H9 (cell line): ENCODE measurements around the gene TNNT2. TPM values are rescaled to one million over a fixed set of nuclear protein-coding genes. Genes with fewer than 3 reads are reported as not detected.

Source experiments
- DNase-seq: peaks from one replicate; pipeline ENCODE4 v3.0.0-alpha.2; 2017
- H2AFZ ChIP-seq: one replicate; pipeline ENCODE4 v1.6.1; 2013; ENCODE audit warnings: mild to moderate bottlenecking, low read length, control low read depth, moderate library complexity
- H2AK5ac ChIP-seq: 2 replicates; pipeline ENCODE4 v1.6.1; 2013; ENCODE audit warnings: low read length, control low read depth, mixed read lengths; ENCODE audit not compliant: insufficient read length
- H2BK120ac ChIP-seq: one replicate; pipeline ENCODE4 v1.6.1; 2013; ENCODE audit warnings: low read depth, mild to moderate bottlenecking, low read length, control low read depth, inconsistent platforms; ENCODE audit not compliant: poor library complexity, severe bottlenecking
- H2BK12ac ChIP-seq: 2 replicates; pipeline ENCODE4 v1.6.1; 2013; ENCODE audit warnings: low read length, control low read depth, mixed read lengths, low read depth; ENCODE audit not compliant: insufficient read length
- H2BK15ac ChIP-seq: 2 replicates; pipeline ENCODE4 v1.6.1; 2013; ENCODE audit warnings: low read depth, low read length, control low read depth
- H2BK20ac ChIP-seq: one replicate; pipeline ENCODE4 v1.6.1; 2013; ENCODE audit warnings: low read depth, mild to moderate bottlenecking, low read length, control low read depth, inconsistent platforms; ENCODE audit not compliant: poor library complexity, severe bottlenecking
- H2BK5ac ChIP-seq: 2 replicates; pipeline ENCODE4 v1.6.1; 2013; ENCODE audit warnings: low read length, control low read depth, mixed read lengths; ENCODE audit not compliant: insufficient read length
- H3K14ac ChIP-seq: 2 replicates; pipeline ENCODE4 v1.6.1; 2013; ENCODE audit warnings: low read length, control low read depth; ENCODE audit not compliant: insufficient read depth
- H3K18ac ChIP-seq: 2 replicates; pipeline ENCODE4 v1.6.1; 2013; ENCODE audit warnings: low read depth, mild to moderate bottlenecking, mixed read lengths, low read length, control low read depth; ENCODE audit not compliant: insufficient read length
- H3K23ac ChIP-seq: 2 replicates; pipeline ENCODE4 v1.6.1; 2013; ENCODE audit warnings: low read length, control low read depth, mixed read lengths, low read depth; ENCODE audit not compliant: insufficient read length
- H3K23me2 ChIP-seq: 2 replicates; pipeline ENCODE4 v1.6.1; 2013; ENCODE audit warnings: low read depth, mild to moderate bottlenecking, mixed read lengths, low read length, control low read depth; ENCODE audit not compliant: insufficient read length, poor library complexity, severe bottlenecking
- H3K27ac ChIP-seq: 2 replicates; pipeline ENCODE4 v1.5.1; 2013; ENCODE audit warnings: low read length, control low read depth, mixed read lengths, low read depth; ENCODE audit not compliant: insufficient read length
- H3K27me3 ChIP-seq: 2 replicates; pipeline ENCODE4 v1.6.1; 2013; ENCODE audit warnings: low read length, control low read depth, inconsistent platforms; ENCODE audit not compliant: insufficient read depth
- H3K4ac ChIP-seq: 2 replicates; pipeline ENCODE4 v1.6.1; 2013; ENCODE audit warnings: low read depth, mild to moderate bottlenecking, control low read depth, inconsistent platforms, low read length, moderate library complexity
- H3K4me1 ChIP-seq: 2 replicates; pipeline ENCODE4 v1.6.1; 2013; ENCODE audit warnings: low read length, control low read depth, inconsistent platforms; ENCODE audit not compliant: insufficient read depth
- H3K4me2 ChIP-seq: 2 replicates; pipeline ENCODE4 v1.6.1; 2013; ENCODE audit warnings: low read length, control low read depth, mixed read lengths; ENCODE audit not compliant: insufficient read length, insufficient read depth
- H3K56ac ChIP-seq: 2 replicates; pipeline ENCODE4 v1.6.1; 2013; ENCODE audit warnings: low read depth, mild to moderate bottlenecking, mixed read lengths, low read length, control low read depth; ENCODE audit not compliant: insufficient read length
- H3K79me1 ChIP-seq: 2 replicates; pipeline ENCODE4 v1.6.1; 2013; ENCODE audit warnings: low read depth, mild to moderate bottlenecking, moderate library complexity, low read length, control low read depth, inconsistent platforms; ENCODE audit not compliant: insufficient read depth, poor library complexity, severe bottlenecking
- H3K79me2 ChIP-seq: 2 replicates; pipeline ENCODE4 v1.6.1; 2013; ENCODE audit warnings: low read length, control low read depth, inconsistent platforms; ENCODE audit not compliant: insufficient read depth
- H3K9ac ChIP-seq: 2 replicates; pipeline ENCODE4 v1.6.1; 2013; ENCODE audit warnings: low read length, control low read depth, mixed read lengths; ENCODE audit not compliant: insufficient read length; ENCODE audit errors: extremely low read depth
- H3K9me3 ChIP-seq: one replicate; pipeline ENCODE4 v1.6.1; 2013; ENCODE audit warnings: low read depth, low read length, inconsistent platforms; ENCODE audit not compliant: control insufficient read depth
- H3T11ph ChIP-seq: one replicate; pipeline ENCODE4 v1.6.1; 2013; ENCODE audit warnings: mild to moderate bottlenecking, low read length, control low read depth, inconsistent platforms
- H4K20me1 ChIP-seq: one replicate; pipeline ENCODE4 v1.6.1; 2013; ENCODE audit not compliant: control insufficient read depth, insufficient read length, insufficient read depth
- H4K5ac ChIP-seq: 2 replicates; pipeline ENCODE4 v1.6.1; 2013; ENCODE audit warnings: low read depth, mild to moderate bottlenecking, mixed read lengths, low read length, control low read depth; ENCODE audit not compliant: insufficient read length
- H4K8ac ChIP-seq: replicated peaks from 2 replicates; pipeline ENCODE4 v1.6.1; 2013; ENCODE audit warnings: low read length, control low read depth, mixed read lengths, low read depth; ENCODE audit not compliant: insufficient read length
- H4K91ac ChIP-seq: 2 replicates; pipeline ENCODE4 v1.6.1; 2013; ENCODE audit warnings: low read depth, mild to moderate bottlenecking, moderate library complexity, mixed read lengths, low read length, control low read depth; ENCODE audit not compliant: insufficient read length
- H3K27ac Mint-ChIP-seq, 3 experiments: 2 replicates in 2 of 3; 3 replicates in 1 of 3; pipeline ENCODE4 v1.8.0; 2020 to 2021; ENCODE audit warnings: mixed read lengths in 3 of 3, mild to moderate bottlenecking in 1 of 3, moderate library complexity in 1 of 3
- H3K27me3 Mint-ChIP-seq: 2 replicates; pipeline ENCODE4 v1.8.0; 2021; ENCODE audit warnings: low read depth, mild to moderate bottlenecking, moderate library complexity, mixed read lengths
- H3K36me3 Mint-ChIP-seq, 3 experiments: 2 replicates in 2 of 3; 3 replicates in 1 of 3; pipeline ENCODE4 v1.8.0; 2020 to 2021; ENCODE audit warnings: low read depth in 3 of 3, mixed read lengths in 3 of 3; ENCODE audit not compliant: insufficient read depth in 1 of 3
- H3K4me1 Mint-ChIP-seq, 2 experiments: 2 replicates each; pipeline ENCODE4 v1.8.0; 2020; ENCODE audit warnings: mixed read lengths in 2 of 2
- H3K4me3 Mint-ChIP-seq, 2 experiments: 2 replicates in 1 of 2; 3 replicates in 1 of 2; pipeline ENCODE4 v1.8.0; 2020 to 2021; ENCODE audit warnings: mild to moderate bottlenecking in 2 of 2, mixed read lengths in 2 of 2, moderate library complexity in 1 of 2
- H3K9me3 Mint-ChIP-seq, 2 experiments: 2 replicates in 1 of 2; 3 replicates in 1 of 2; pipeline ENCODE4 v1.8.0; 2020; ENCODE audit warnings: mild to moderate bottlenecking in 2 of 2, mixed read lengths in 2 of 2, moderate library complexity in 1 of 2
- WGBS: extraction: QIAGEN DNeasy Blood & Tissue Kit; methylation state at CpG from one replicate; pipeline ENCODE4 v1.1.7; 2013; ENCODE audit warnings: missing lambda C conversion rate, low lambda C conversion rate, mixed read lengths; ENCODE audit not compliant: insufficient read length; ENCODE audit errors: extremely low coverage; 5-methylcytosine and 5-hydroxymethylcytosine counted together
- total RNA-seq: library from RNA; stranded (reverse); gene quantifications from 2 replicates; pipeline ENCODE4 v1.2.1, GENCODE V29; 2021
- TF ChIP-seq, protein P1 (sequence below): fragments of 200-600 bp; sonication (generic); conservative IDR thresholded peaks from 3 replicates; pipeline ENCODE4 v1.8.0; 2021; ENCODE audit warnings: antibody characterized with exemption, mild to moderate bottlenecking

TNNT2 gene
- total RNA-seq, 1 experiment from 2014 or later = 8.6 TPM

DNA sequence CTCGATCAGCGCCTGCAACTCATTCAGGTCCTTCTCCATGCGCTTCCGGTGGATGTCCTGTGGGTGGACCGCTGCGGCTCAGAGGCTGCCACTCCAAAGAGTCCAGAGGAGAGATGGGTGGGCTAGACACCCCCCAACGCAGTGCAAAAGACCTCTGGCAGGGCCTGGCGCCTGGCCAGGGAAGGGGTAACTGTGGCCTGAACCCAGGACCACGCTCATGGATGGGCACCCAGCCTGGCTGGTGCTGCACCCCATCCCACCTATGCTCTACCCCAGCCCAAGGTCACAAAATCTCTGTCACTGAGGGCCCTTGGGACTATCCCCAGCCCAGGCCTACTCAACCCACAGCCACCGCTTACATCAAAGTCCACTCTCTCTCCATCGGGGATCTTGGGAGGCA is 12.2 kb downstream of the TNNT2 start:
- Mint-ChIP-seq H3K9me3 (no peaks in the 10 kb centered on the region), H3K4me3 (no peak overlapping the region), H3K27ac (no peak overlapping the region), H3K27me3 (peaks cover 9% of the 10 kb centered on the region), H3K4me1 (peaks cover 13 to 16% of the 10 kb centered on the region in 2 experiments), H3K36me3 (no peaks in the 10 kb centered on the region)
- no peak overlapping the region for H3K23ac ChIP-seq
- H3K27me3 ChIP-seq = no peaks in the 10 kb centered on the region
- no peak overlapping the region for H3K27ac ChIP-seq
- no peak overlapping the region for H2BK15ac ChIP-seq
- H4K8ac ChIP-seq = no peak overlapping the region
- no peak overlapping the region for H2BK5ac ChIP-seq
- no peaks in the 10 kb centered on the region for H3K79me2 ChIP-seq
- no peaks in the 10 kb centered on the region for H3K4me1 ChIP-seq
- H2BK120ac ChIP-seq = no peak overlapping the region
- H2AK5ac ChIP-seq = no peak overlapping the region
- H3K9me3 ChIP-seq = no peaks in the 10 kb centered on the region
- H3K79me1 ChIP-seq = no peaks in the 10 kb centered on the region
- no peak for DNase-seq
- no peak overlapping the region for H4K5ac ChIP-seq
- no peak overlapping the region for H2BK12ac ChIP-seq
- H3K18ac ChIP-seq = no peak overlapping the region
- H3K23me2 ChIP-seq = no peaks in the 10 kb centered on the region
- H2BK20ac ChIP-seq = no peak overlapping the region
- WGBS = no CpG with 5 or more reads among the region's 11 CpGs
- H3K9ac ChIP-seq = no peak overlapping the region
- no peak overlapping the region; the same call in 1 of the 2 replicates for H3K14ac ChIP-seq
- TF ChIP-seq, protein P1, sequence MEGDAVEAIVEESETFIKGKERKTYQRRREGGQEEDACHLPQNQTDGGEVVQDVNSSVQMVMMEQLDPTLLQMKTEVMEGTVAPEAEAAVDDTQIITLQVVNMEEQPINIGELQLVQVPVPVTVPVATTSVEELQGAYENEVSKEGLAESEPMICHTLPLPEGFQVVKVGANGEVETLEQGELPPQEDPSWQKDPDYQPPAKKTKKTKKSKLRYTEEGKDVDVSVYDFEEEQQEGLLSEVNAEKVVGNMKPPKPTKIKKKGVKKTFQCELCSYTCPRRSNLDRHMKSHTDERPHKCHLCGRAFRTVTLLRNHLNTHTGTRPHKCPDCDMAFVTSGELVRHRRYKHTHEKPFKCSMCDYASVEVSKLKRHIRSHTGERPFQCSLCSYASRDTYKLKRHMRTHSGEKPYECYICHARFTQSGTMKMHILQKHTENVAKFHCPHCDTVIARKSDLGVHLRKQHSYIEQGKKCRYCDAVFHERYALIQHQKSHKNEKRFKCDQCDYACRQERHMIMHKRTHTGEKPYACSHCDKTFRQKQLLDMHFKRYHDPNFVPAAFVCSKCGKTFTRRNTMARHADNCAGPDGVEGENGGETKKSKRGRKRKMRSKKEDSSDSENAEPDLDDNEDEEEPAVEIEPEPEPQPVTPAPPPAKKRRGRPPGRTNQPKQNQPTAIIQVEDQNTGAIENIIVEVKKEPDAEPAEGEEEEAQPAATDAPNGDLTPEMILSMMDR = no peak
- H3K4ac ChIP-seq = no peak overlapping the region
- H4K20me1 ChIP-seq = no peaks in the 10 kb centered on the region
- H4K91ac ChIP-seq = no peak overlapping the region
- H2AFZ ChIP-seq = no peak overlapping the region
- H3T11ph ChIP-seq = no peak overlapping the region
- H3K56ac ChIP-seq = no peak overlapping the region
- no peak overlapping the region for H3K4me2 ChIP-seq
